Mucosa of stomach (tissue), 1 donor: ENCODE results near the gene CERT1.

Experiments
- H3K27me3 ChIP-seq: one replicate; pipeline ENCODE4 v1.7.0; 2013; ENCODE audit warnings: mild to moderate bottlenecking, low read length; ENCODE audit not compliant: control insufficient read depth, insufficient read depth
- H3K36me3 ChIP-seq: one replicate; pipeline ENCODE4 v1.7.0; 2013; ENCODE audit warnings: low read length; ENCODE audit not compliant: control insufficient read depth, insufficient read depth
- H3K4me1 ChIP-seq: one replicate; pipeline ENCODE4 v1.7.0; 2013; ENCODE audit warnings: mild to moderate bottlenecking, low read length; ENCODE audit not compliant: control insufficient read depth, insufficient read depth
- H3K4me3 ChIP-seq: one replicate; pipeline ENCODE4 v1.7.0; 2013; ENCODE audit warnings: low read length
- H3K9ac ChIP-seq: one replicate; pipeline ENCODE4 v1.7.0; 2013; ENCODE audit warnings: mild to moderate bottlenecking, low read length, moderate library complexity
- H3K9me3 ChIP-seq: one replicate; pipeline ENCODE4 v1.7.0; 2013; ENCODE audit warnings: mild to moderate bottlenecking, low read length, moderate library complexity; ENCODE audit not compliant: control insufficient read depth
- donor health status: Pancreatic carcinoma.

The CERT1 gene

GRCh38 chr5:75438722-75439121 lies 72.7 kb downstream of the CERT1 start:
- no peak overlapping the region for H3K4me3 ChIP-seq
- no peaks in the 10 kb centered on the region for H3K27me3 ChIP-seq

GRCh38 chr5:75435096-75435495 lies 76.3 kb downstream of the CERT1 start:
- H3K27me3 ChIP-seq = no peaks in the 10 kb centered on the region
- no peaks in the 10 kb centered on the region for H3K9me3 ChIP-seq
- no peak overlapping the region for H3K9ac ChIP-seq
- H3K4me1 ChIP-seq = no peaks in the 10 kb centered on the region
- H3K36me3 ChIP-seq = no peaks in the 10 kb centered on the region
- no peak overlapping the region for H3K4me3 ChIP-seq

More at GRCh38 chr5:75438722-75439121, 72.7 kb downstream of the CERT1 start:
- H3K36me3 ChIP-seq = no peaks in the 10 kb centered on the region
- H3K9me3 ChIP-seq = no peaks in the 10 kb centered on the region
- no peaks in the 10 kb centered on the region for H3K4me1 ChIP-seq
- no peak overlapping the region for H3K9ac ChIP-seq

GRCh38 chr5:75433814-75434506 lies 77.5 kb downstream of the CERT1 start:
- no peaks in the 10 kb centered on the region for H3K27me3 ChIP-seq
- H3K9me3 ChIP-seq = no peaks in the 10 kb centered on the region

GRCh38 chr5:75414241-75414640 lies 97.2 kb downstream of the CERT1 start:
- Histone ChIP-seq H3K9me3 (no peaks in the 10 kb centered on the region), H3K27me3 (no peaks in the 10 kb centered on the region), H3K4me3 (no peak overlapping the region), H3K4me1 (peaks cover 8% of the 10 kb centered on the region), H3K36me3 (no peaks in the 10 kb centered on the region), H3K9ac (no peak overlapping the region)

More at GRCh38 chr5:75433814-75434506, 77.5 kb downstream of the CERT1 start:
- no peak overlapping the region for H3K9ac ChIP-seq
- H3K4me3 ChIP-seq = no peak overlapping the region
- no peaks in the 10 kb centered on the region for H3K4me1 ChIP-seq
- no peaks in the 10 kb centered on the region for H3K36me3 ChIP-seq

GRCh38 chr5:75412111-75412990 lies 99.1 kb downstream of the CERT1 start:
- Histone ChIP-seq H3K4me3 (no peak overlapping the region), H3K27me3 (no peaks in the 10 kb centered on the region), H3K36me3 (no peaks in the 10 kb centered on the region), H3K4me1 (peaks cover 8% of the 10 kb centered on the region), H3K9ac (no peak overlapping the region), H3K9me3 (no peaks in the 10 kb centered on the region)

- Histone ChIP-seq H3K4me3 (no peak overlapping the region), H3K36me3 (peaks cover 5% of the 10 kb centered on the region), H3K4me1 (no peaks in the 10 kb centered on the region), H3K27me3 (no peaks in the 10 kb centered on the region), H3K9ac (no peak overlapping the region), H3K9me3 (no peaks in the 10 kb centered on the region)
Measured at GRCh38 chr5:75405296-75405695, 106.1 kb downstream of the CERT1 start.

GRCh38 chr5:75395277-75395676 lies 116.2 kb downstream of the CERT1 start:
- no peak overlapping the region for H3K4me3 ChIP-seq
- H3K9me3 ChIP-seq = no peaks in the 10 kb centered on the region
- no peaks in the 10 kb centered on the region for H3K36me3 ChIP-seq
- H3K27me3 ChIP-seq = no peaks in the 10 kb centered on the region
- no peaks in the 10 kb centered on the region for H3K4me1 ChIP-seq
- no peak overlapping the region for H3K9ac ChIP-seq

GRCh38 chr5:75389430-75389829 lies 122.0 kb downstream of the CERT1 start:
- Histone ChIP-seq H3K4me1 (no peaks in the 10 kb centered on the region), H3K9ac (no peak overlapping the region), H3K36me3 (no peaks in the 10 kb centered on the region), H3K27me3 (no peaks in the 10 kb centered on the region), H3K9me3 (no peaks in the 10 kb centered on the region), H3K4me3 (no peak overlapping the region)

- H3K36me3 ChIP-seq = no peaks in the 10 kb centered on the region
- H3K9ac ChIP-seq = no peak overlapping the region
- no peak overlapping the region for H3K4me3 ChIP-seq
Measured at GRCh38 chr5:75387806-75388205, 123.6 kb downstream of the CERT1 start.

GRCh38 chr5:75384218-75384617 lies 127.2 kb downstream of the CERT1 start:
- no peak overlapping the region for H3K4me3 ChIP-seq
- H3K36me3 ChIP-seq = no peaks in the 10 kb centered on the region
- no peak overlapping the region for H3K9ac ChIP-seq
- no peaks in the 10 kb centered on the region for H3K4me1 ChIP-seq
- no peaks in the 10 kb centered on the region for H3K9me3 ChIP-seq
- H3K27me3 ChIP-seq = no peaks in the 10 kb centered on the region

More at GRCh38 chr5:75387806-75388205, 123.6 kb downstream of the CERT1 start:
- Histone ChIP-seq H3K27me3 (no peaks in the 10 kb centered on the region), H3K4me1 (no peaks in the 10 kb centered on the region), H3K9me3 (no peaks in the 10 kb centered on the region)

- H3K36me3 ChIP-seq = no peaks in the 10 kb centered on the region
- no peak overlapping the region for H3K9ac ChIP-seq
- no peaks in the 10 kb centered on the region for H3K9me3 ChIP-seq
- no peaks in the 10 kb centered on the region for H3K27me3 ChIP-seq
- no peak overlapping the region for H3K4me3 ChIP-seq
- H3K4me1 ChIP-seq = no peaks in the 10 kb centered on the region
Measured at GRCh38 chr5:75381456-75381855, 130.0 kb downstream of the CERT1 start.

- H3K4me1 ChIP-seq = no peaks in the 10 kb centered on the region
Measured at GRCh38 chr5:75380099-75380498, 131.3 kb downstream of the CERT1 start.

More at GRCh38 chr5:75380099-75380498, 131.3 kb downstream of the CERT1 start:
- no peaks in the 10 kb centered on the region for H3K36me3 ChIP-seq
- no peak overlapping the region for H3K9ac ChIP-seq
- H3K4me3 ChIP-seq = no peak overlapping the region
- H3K9me3 ChIP-seq = no peaks in the 10 kb centered on the region
- H3K27me3 ChIP-seq = no peaks in the 10 kb centered on the region
